HepG2 (cell line): ENCODE measurements around the gene PYY. TPM values are rescaled to one million over a fixed set of nuclear protein-coding genes. Genes with fewer than 3 reads are reported as not detected.

Experiments used
- ATAC-seq: fragments of 200-7000 bp; cut with Tn5 transposase; 3 replicates; pipeline ENCODE4 v1.9.1; 2020; ENCODE audit warnings: mild to moderate bottlenecking, moderate library complexity
- BruUV-seq: library from RNA; stranded (reverse); fragments of 400-500 nt; replicated peaks from 2 replicates; lab custom pipeline; 2021; lab: Mats Ljungman, UMichigan
- CTCF ChIA-PET: fragments of 300-600 bp; formaldehyde crosslinking; extraction: SDS; loops from one replicate; lab custom pipeline; 2021; ENCODE audit warnings: low total read pairs, inconsistent platforms, low intra/inter-chr PET ratio; lab: Yijun Ruan, JAX
- POLR2A ChIA-PET: fragments of 350-600 bp; sonication (Branson Sonifier 250); formaldehyde crosslinking; loops from one replicate; lab custom pipeline; 2020; ENCODE audit warnings: antibody characterized with exemption, inconsistent platforms; lab: Yijun Ruan, JAX
- DNase-seq: peaks from one replicate; pipeline ENCODE4 v3.0.0-alpha.2; 2015; ENCODE audit warnings: low spot score
- FAIRE-seq: peaks from 3 replicates; lab custom pipeline; 2011; peaks lifted over from hg19 to GRCh38; lab: Jason Lieb, UNC
- H2AFZ ChIP-seq: one replicate; pipeline ENCODE4 v1.6.1; 2011; ENCODE audit warnings: low read length, inconsistent platforms
- H3K27ac ChIP-seq: fragments of 300-600 bp; 3 replicates; pipeline ENCODE4 v1.8.0; 2011; ENCODE audit warnings: mixed run types, mild to moderate bottlenecking, mixed read lengths, low read length, inconsistent platforms; ENCODE audit not compliant: insufficient read depth; ENCODE audit errors: extremely low read length
- H3K27me3 ChIP-seq, 2 experiments: fragments of 200-600 bp in 1 of 2; 2 replicates in 1 of 2; 3 replicates in 1 of 2; pipeline versions ENCODE4 v1.6.0 to v1.8.0; 2011; ENCODE audit warnings: low read length in 2 of 2, mild to moderate bottlenecking in 2 of 2, moderate library complexity in 2 of 2, inconsistent platforms in 1 of 2; ENCODE audit not compliant: insufficient read depth in 2 of 2, control insufficient read depth in 1 of 2
- H3K36me3 ChIP-seq, 2 experiments: fragments of 200-600 bp in 1 of 2; replicated peaks in 1 of 2; 2 replicates in 1 of 2; 3 replicates in 1 of 2; pipeline versions ENCODE4 v1.5.1 to v1.8.0; 2011; ENCODE audit warnings: low read length in 2 of 2, inconsistent platforms in 1 of 2; ENCODE audit not compliant: insufficient read depth in 2 of 2, control insufficient read depth in 1 of 2
- H3K4me1 ChIP-seq: 2 replicates; pipeline ENCODE4 v1.5.1; 2012; ENCODE audit warnings: low read length, inconsistent platforms; ENCODE audit not compliant: insufficient read depth
- H3K4me2 ChIP-seq: 2 replicates; pipeline ENCODE4 v1.6.0; 2011; ENCODE audit warnings: low read depth, low read length, inconsistent platforms
- H3K4me3 ChIP-seq, 3 experiments: fragments of 200-600 bp in 1 of 3; sonication (generic), shearing (Covaris generic) in 1 of 3; replicated peaks in 1 of 3; 2 replicates each; pipeline ENCODE4 v1.5.1; 2011 to 2016; ENCODE audit warnings: low read length in 3 of 3, inconsistent platforms in 2 of 3, low read depth in 2 of 3, mild to moderate bottlenecking in 2 of 3, control low read depth in 1 of 3, mixed read lengths in 1 of 3; ENCODE audit not compliant: insufficient read depth in 1 of 3
- H3K79me2 ChIP-seq: one replicate; pipeline ENCODE4 v1.6.1; 2011; ENCODE audit warnings: low read length, inconsistent platforms; ENCODE audit not compliant: insufficient read depth
- H3K9ac ChIP-seq: 2 replicates; pipeline ENCODE4 v1.6.0; 2011; ENCODE audit warnings: mild to moderate bottlenecking, low read depth, low read length, inconsistent platforms; ENCODE audit not compliant: insufficient read depth
- H3K9me3 ChIP-seq: 2 replicates; pipeline ENCODE4 v1.5.1; 2012; ENCODE audit warnings: mild to moderate bottlenecking, low read length
- H4K20me1 ChIP-seq: 2 replicates; pipeline ENCODE4 v1.6.0; 2011; ENCODE audit warnings: inconsistent platforms, mild to moderate bottlenecking, low read length, moderate library complexity; ENCODE audit not compliant: insufficient read depth
- KLF11 ChIP-seq: IDR thresholded peaks from 2 replicates; pipeline ENCODE4 v1.6.1; 2016; ENCODE audit warnings: missing compliant biosample characterization
- MXD4 ChIP-seq: IDR thresholded peaks from 2 replicates; pipeline ENCODE4 v1.6.1; 2016; ENCODE audit warnings: mild to moderate bottlenecking, missing biosample characterization, missing genetic modification reagents
- SAFB2 ChIP-seq: sonication (generic); formaldehyde crosslinking; IDR thresholded peaks from 2 replicates; pipeline ENCODE4 v1.5.1; 2020; ENCODE audit warnings: missing genetic modification reagents, low read depth, mild to moderate bottlenecking, borderline replicate concordance
- SMC3 ChIP-seq: IDR thresholded peaks from 2 replicates; pipeline ENCODE4 v1.6.1; 2011; ENCODE audit warnings: low read length, improper control_type of control experiment
- SP4 ChIP-seq: sonication (generic); formaldehyde crosslinking; IDR thresholded peaks from 2 replicates; pipeline ENCODE4 v1.8.1; 2023; ENCODE audit warnings: mild to moderate bottlenecking, missing genetic modification reagents
- ZNF20 ChIP-seq: sonication (generic); formaldehyde crosslinking; IDR thresholded peaks from 2 replicates; pipeline ENCODE4 v1.4.0; 2020; ENCODE audit warnings: mild to moderate bottlenecking, moderate library complexity, missing genetic modification reagents
- ZNF253 ChIP-seq: sonication (generic); formaldehyde crosslinking; IDR thresholded peaks from 2 replicates; pipeline ENCODE4 v1.8.0; 2022; ENCODE audit warnings: mild to moderate bottlenecking, missing genetic modification reagents, borderline replicate concordance
- ZNF263 ChIP-seq: sonication (generic); formaldehyde crosslinking; IDR thresholded peaks from 2 replicates; pipeline ENCODE4 v1.4.0; 2020; ENCODE audit warnings: missing genetic modification reagents
- ZNF841 ChIP-seq: sonication (generic); formaldehyde crosslinking; IDR thresholded peaks from 2 replicates; pipeline ENCODE4 v1.8.1; 2023; ENCODE audit warnings: missing genetic modification reagents, borderline replicate concordance
- WGBS: methylation state at CpG from one replicate; pipeline ENCODE4 v1.1.6; 2017; ENCODE audit warnings: low lambda C conversion rate; 5-methylcytosine and 5-hydroxymethylcytosine counted together
- in situ Hi-C: cut with HindIII; loops from 2 replicates; pipeline ENCODE4 v1.10.0; 2017; ENCODE audit warnings: low pct_unique_long_range_greater_than_20kb; ENCODE audit not compliant: extremely low pct_ligation_motif_present
- intact Hi-C: fragments of 100-400 bp; cut with micrococcal nuclease; formaldehyde crosslinking; loops from one replicate; pipeline ENCODE4 v1.10.0; 2022; ENCODE audit not compliant: unreplicated experiment
- polyA plus RNA-seq, 8 experiments: library from polyadenylated mRNA; depleted of rRNA in 3 of 8; stranded (reverse) in 7 of 8; unstranded in 1 of 8; fragments of >200 nt; fragmentation: Illumina TruSeq in 4 of 8; extraction: Trizol in 4 of 8; gene quantifications; 2 replicates each; pipeline versions ENCODE4 v1.2.1 to v1.2.3, GENCODE V29; 2011 to 2016; ENCODE audit warnings: low read depth in 4 of 8, missing spikeins in 1 of 8, mixed read lengths in 1 of 8; ENCODE audit not compliant: insufficient read depth in 1 of 8
- total RNA-seq, 5 experiments: library from RNA; depleted of rRNA; stranded (reverse); fragments of >200 nt; fragmentation: Illumina TruSeq; extraction: Trizol; gene quantifications; 2 replicates each; pipeline ENCODE4 v1.2.3, GENCODE V29; 2016; ENCODE audit warnings: low read depth in 1 of 5
- TF ChIP-seq, protein P1 (sequence below): sonication (generic); formaldehyde crosslinking; IDR thresholded peaks from 2 replicates; pipeline ENCODE4 v1.5.0; 2020; ENCODE audit warnings: missing genetic modification reagents, mild to moderate bottlenecking, borderline replicate concordance
- TF ChIP-seq, protein P2 (sequence below): sonication (generic); formaldehyde crosslinking; IDR thresholded peaks from 2 replicates; pipeline ENCODE4 v1.8.1; 2023; ENCODE audit warnings: missing genetic modification reagents, mild to moderate bottlenecking, borderline replicate concordance
- TF ChIP-seq, protein P3 (sequence below): IDR thresholded peaks from 2 replicates; pipeline ENCODE4 v1.6.1; 2016; ENCODE audit warnings: low read depth
- TF ChIP-seq, protein P4 (sequence below): sonication (generic); formaldehyde crosslinking; IDR thresholded peaks from 2 replicates; pipeline ENCODE4 v1.5.0; 2020; ENCODE audit warnings: mild to moderate bottlenecking, missing genetic modification reagents, moderate library complexity

Gene PYY
- total and polyA plus RNA-seq, 2 of the 13 experiments (the other 11 are each of a cell fraction or from before 2014, with no cell fraction given) = 0.25 TPM; not detected in 1

DNA sequence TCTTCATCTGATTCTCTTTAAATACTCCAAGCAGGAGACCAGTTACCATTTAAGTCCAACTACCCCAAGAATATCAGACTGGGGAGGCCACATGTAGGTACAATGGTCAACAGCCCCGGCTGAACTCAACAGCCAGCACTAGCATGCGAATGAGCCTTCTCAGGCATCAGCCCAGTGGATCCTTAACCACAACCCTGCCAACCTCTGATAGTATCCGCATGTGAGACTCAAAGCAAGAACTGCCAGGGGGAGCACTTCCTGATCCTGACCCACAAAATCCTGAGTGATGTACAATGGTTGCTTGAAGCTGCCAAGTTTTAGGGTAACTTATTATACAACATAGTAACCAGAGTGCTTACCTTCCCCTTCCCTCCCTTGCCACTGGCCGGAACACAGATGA is 4.0 kb downstream of the PYY start:
- no peak overlapping the region for H3K9ac ChIP-seq
- peaks cover 30 to 87% of the 10 kb centered on the region in 2 experiments for H3K27me3 ChIP-seq
- in situ Hi-C loops = loop anchor here (10.0 kb wide), 1 partner anchor 95 kb away; no protein-coding TSS in a partner anchor

GRCh38 chr17:43946781-43947180 is 7.0 kb downstream of the PYY start:
- H2AFZ ChIP-seq = no peak overlapping the region
- no peak overlapping the region for H3K27ac ChIP-seq
- H3K36me3 ChIP-seq = no peaks in the 10 kb centered on the region
- in situ Hi-C loops = loop anchor here (10.0 kb wide), 1 partner anchor 98 kb away; no protein-coding TSS in a partner anchor
- H3K27me3 ChIP-seq = peaks cover 29 to 77% of the 10 kb centered on the region in 2 experiments
- TF ChIP-seq MXD4 (CRISPR knock-in tag) (no peak), SP4 (CRISPR knock-in tag) (no peak), ZNF841 (CRISPR knock-in tag) (no peak), SAFB2 (CRISPR knock-in tag) (no peak), ZNF20 (CRISPR knock-in tag) (no peak)
- TF ChIP-seq, protein P1, sequence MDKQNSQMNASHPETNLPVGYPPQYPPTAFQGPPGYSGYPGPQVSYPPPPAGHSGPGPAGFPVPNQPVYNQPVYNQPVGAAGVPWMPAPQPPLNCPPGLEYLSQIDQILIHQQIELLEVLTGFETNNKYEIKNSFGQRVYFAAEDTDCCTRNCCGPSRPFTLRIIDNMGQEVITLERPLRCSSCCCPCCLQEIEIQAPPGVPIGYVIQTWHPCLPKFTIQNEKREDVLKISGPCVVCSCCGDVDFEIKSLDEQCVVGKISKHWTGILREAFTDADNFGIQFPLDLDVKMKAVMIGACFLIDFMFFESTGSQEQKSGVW = no peak
- TF ChIP-seq, protein P2, sequence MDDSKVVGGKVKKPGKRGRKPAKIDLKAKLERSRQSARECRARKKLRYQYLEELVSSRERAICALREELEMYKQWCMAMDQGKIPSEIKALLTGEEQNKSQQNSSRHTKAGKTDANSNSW (CRISPR knock-in tag) = no peak
- TF ChIP-seq, protein P3, sequence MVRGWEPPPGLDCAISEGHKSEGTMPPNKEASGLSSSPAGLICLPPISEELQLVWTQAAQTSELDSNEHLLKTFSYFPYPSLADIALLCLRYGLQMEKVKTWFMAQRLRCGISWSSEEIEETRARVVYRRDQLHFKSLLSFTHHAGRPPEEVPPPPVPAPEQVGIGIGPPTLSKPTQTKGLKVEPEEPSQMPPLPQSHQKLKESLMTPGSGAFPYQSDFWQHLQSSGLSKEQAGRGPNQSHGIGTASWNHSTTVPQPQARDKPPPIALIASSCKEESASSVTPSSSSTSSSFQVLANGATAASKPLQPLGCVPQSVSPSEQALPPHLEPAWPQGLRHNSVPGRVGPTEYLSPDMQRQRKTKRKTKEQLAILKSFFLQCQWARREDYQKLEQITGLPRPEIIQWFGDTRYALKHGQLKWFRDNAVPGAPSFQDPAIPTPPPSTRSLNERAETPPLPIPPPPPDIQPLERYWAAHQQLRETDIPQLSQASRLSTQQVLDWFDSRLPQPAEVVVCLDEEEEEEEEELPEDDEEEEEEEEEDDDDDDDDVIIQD (CRISPR knock-in tag) = no peak
- no peak for DNase-seq
- H3K4me1 ChIP-seq = no peaks in the 10 kb centered on the region
- ChIA-PET CTCF (interaction anchor here (7.7 kb wide), 1 partner anchor 48 kb away, joined by 128 read pairs; no protein-coding TSS in a partner anchor), POLR2A (no interaction called here)
- H3K9ac ChIP-seq = no peak overlapping the region
- 40% methylated on average over 4 of the region's 4 CpGs for WGBS
- no peak overlapping the region for H3K4me2 ChIP-seq
- ATAC-seq = no peak
- H3K79me2 ChIP-seq = no peaks in the 10 kb centered on the region
- BruUV-seq = no TSS peak
- H3K4me3 ChIP-seq = no peak overlapping the region
- H3K9me3 ChIP-seq = no peaks in the 10 kb centered on the region
- intact Hi-C loops = no loop called here
- no peaks in the 10 kb centered on the region for H4K20me1 ChIP-seq
- no peak for FAIRE-seq

More for the DNA sequence above, 4.0 kb downstream of the PYY start:
- no peaks in the 10 kb centered on the region for H3K79me2 ChIP-seq
- ChIA-PET POLR2A (no interaction called here), CTCF (no interaction called here)
- no peaks in the 10 kb centered on the region for H4K20me1 ChIP-seq
- no peaks in the 10 kb centered on the region for H3K9me3 ChIP-seq
- no peak overlapping the region for H3K27ac ChIP-seq
- no peak for ATAC-seq
- no peak overlapping the region for H3K4me3 ChIP-seq
- no peak for DNase-seq
- WGBS = 0% methylated on average over 1 of the region's 4 CpGs
- no TSS peak for BruUV-seq
- intact Hi-C loops = no loop called here
- no peaks in the 10 kb centered on the region for H3K36me3 ChIP-seq
- H3K4me2 ChIP-seq = no peak overlapping the region
- H3K4me1 ChIP-seq = peaks cover 14% of the 10 kb centered on the region
- H2AFZ ChIP-seq = no peak overlapping the region
- TF ChIP-seq ZNF253 (CRISPR knock-in tag) (no peak), ZNF263 (CRISPR knock-in tag) (peak; percentile 73; the same call in 1 of the 2 replicates), KLF11 (CRISPR knock-in tag) (no peak), SMC3 (peak; percentile 4; the same call in 1 of the 2 replicates)
- TF ChIP-seq, protein P4, sequence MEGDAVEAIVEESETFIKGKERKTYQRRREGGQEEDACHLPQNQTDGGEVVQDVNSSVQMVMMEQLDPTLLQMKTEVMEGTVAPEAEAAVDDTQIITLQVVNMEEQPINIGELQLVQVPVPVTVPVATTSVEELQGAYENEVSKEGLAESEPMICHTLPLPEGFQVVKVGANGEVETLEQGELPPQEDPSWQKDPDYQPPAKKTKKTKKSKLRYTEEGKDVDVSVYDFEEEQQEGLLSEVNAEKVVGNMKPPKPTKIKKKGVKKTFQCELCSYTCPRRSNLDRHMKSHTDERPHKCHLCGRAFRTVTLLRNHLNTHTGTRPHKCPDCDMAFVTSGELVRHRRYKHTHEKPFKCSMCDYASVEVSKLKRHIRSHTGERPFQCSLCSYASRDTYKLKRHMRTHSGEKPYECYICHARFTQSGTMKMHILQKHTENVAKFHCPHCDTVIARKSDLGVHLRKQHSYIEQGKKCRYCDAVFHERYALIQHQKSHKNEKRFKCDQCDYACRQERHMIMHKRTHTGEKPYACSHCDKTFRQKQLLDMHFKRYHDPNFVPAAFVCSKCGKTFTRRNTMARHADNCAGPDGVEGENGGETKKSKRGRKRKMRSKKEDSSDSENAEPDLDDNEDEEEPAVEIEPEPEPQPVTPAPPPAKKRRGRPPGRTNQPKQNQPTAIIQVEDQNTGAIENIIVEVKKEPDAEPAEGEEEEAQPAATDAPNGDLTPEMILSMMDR = peak; percentile 43
- peak; percentile 26 for FAIRE-seq
